Muscle layer of colon (tissue), 2 donors: ENCODE results near the gene MAEA.

Experiments
- H3K27ac ChIP-seq: one replicate; pipeline ENCODE4 v1.7.0; 2013; ENCODE audit warnings: low read depth, mild to moderate bottlenecking, low read length, moderate library complexity
- H3K27me3 ChIP-seq, 2 donors: one replicate each; pipeline ENCODE4 v1.7.0; 2013; ENCODE audit warnings: low read length in 2 of 2, mild to moderate bottlenecking in 2 of 2; ENCODE audit not compliant: insufficient read depth in 2 of 2, control insufficient read depth in 1 of 2
- H3K36me3 ChIP-seq: one replicate; pipeline ENCODE4 v1.7.0; 2013; ENCODE audit warnings: mild to moderate bottlenecking, low read length; ENCODE audit not compliant: insufficient read depth
- H3K4me1 ChIP-seq: one replicate; pipeline ENCODE4 v1.7.0; 2013; ENCODE audit warnings: mild to moderate bottlenecking, low read length; ENCODE audit not compliant: insufficient read depth
- H3K4me3 ChIP-seq, 2 donors: one replicate each; pipeline ENCODE4 v1.7.0; 2013; ENCODE audit warnings: low read length in 2 of 2, low read depth in 1 of 2, mild to moderate bottlenecking in 1 of 2, moderate library complexity in 1 of 2
- H3K9ac ChIP-seq: one replicate; pipeline ENCODE4 v1.7.0; 2013; ENCODE audit warnings: low read length
- H3K9me3 ChIP-seq: one replicate; pipeline ENCODE4 v1.7.0; 2013; ENCODE audit warnings: mild to moderate bottlenecking, low read length
- donor health status: abdominal sarcoma.
- donor health status: Adenocarcinoma of cecum.

The MAEA gene

GRCh38 chr4:1266881-1267763 lies 22.6 kb upstream of the MAEA start:
- Histone ChIP-seq H3K9ac (no peak overlapping the region), H3K36me3 (no peaks in the 10 kb centered on the region), H3K9me3 (no peaks in the 10 kb centered on the region), H3K27ac (no peak overlapping the region), H3K4me3 (no peak overlapping the region), H3K4me1 (no peaks in the 10 kb centered on the region), H3K27me3 (no peaks in the 10 kb centered on the region)

GRCh38 chr4:1269209-1269608 lies 20.5 kb upstream of the MAEA start:
- Histone ChIP-seq H3K9ac (no peak overlapping the region), H3K27ac (no peak overlapping the region), H3K36me3 (no peaks in the 10 kb centered on the region), H3K4me1 (no peaks in the 10 kb centered on the region), H3K9me3 (no peaks in the 10 kb centered on the region), H3K27me3 (no peaks in the 10 kb centered on the region), H3K4me3 (no peak overlapping the region)

GRCh38 chr4:1271686-1272085 lies 18.0 kb upstream of the MAEA start:
- Histone ChIP-seq H3K9me3 (no peaks in the 10 kb centered on the region), H3K4me1 (no peaks in the 10 kb centered on the region), H3K4me3 (no peak overlapping the region), H3K36me3 (no peaks in the 10 kb centered on the region), H3K27me3 (no peaks in the 10 kb centered on the region), H3K9ac (no peak overlapping the region), H3K27ac (no peak overlapping the region)

- H3K9ac ChIP-seq: no peak overlapping the region
- no peak overlapping the region for H3K27ac ChIP-seq
These were observed 14.8 kb upstream of the MAEA start for GRCh38 chr4:1274871-1275270.

GRCh38 chr4:1276984-1277383 lies 12.7 kb upstream of the MAEA start:
- H3K27ac ChIP-seq: no peak overlapping the region
- no peaks in the 10 kb centered on the region for H3K4me1 ChIP-seq
- H3K9me3 ChIP-seq: no peaks in the 10 kb centered on the region
- no peak overlapping the region for H3K9ac ChIP-seq
- H3K27me3 ChIP-seq: no peaks in the 10 kb centered on the region
- no peak overlapping the region for H3K4me3 ChIP-seq
- no peaks in the 10 kb centered on the region for H3K36me3 ChIP-seq

More at GRCh38 chr4:1274871-1275270, 14.8 kb upstream of the MAEA start:
- Histone ChIP-seq H3K4me3 (no peak overlapping the region), H3K36me3 (no peaks in the 10 kb centered on the region), H3K27me3 (no peaks in the 10 kb centered on the region), H3K4me1 (no peaks in the 10 kb centered on the region), H3K9me3 (no peaks in the 10 kb centered on the region)

- Histone ChIP-seq H3K4me1 (no peaks in the 10 kb centered on the region), H3K9ac (no peak overlapping the region), H3K36me3 (no peaks in the 10 kb centered on the region), H3K9me3 (no peaks in the 10 kb centered on the region), H3K4me3 (no peak overlapping the region), H3K27me3 (no peaks in the 10 kb centered on the region), H3K27ac (no peak overlapping the region)
These were observed 11.7 kb upstream of the MAEA start for GRCh38 chr4:1277667-1278665.

GRCh38 chr4:1279253-1279652 lies 10.4 kb upstream of the MAEA start:
- Histone ChIP-seq H3K27me3 (no peaks in the 10 kb centered on the region), H3K4me1 (no peaks in the 10 kb centered on the region), H3K9me3 (no peaks in the 10 kb centered on the region), H3K9ac (no peak overlapping the region), H3K4me3 (no peak overlapping the region), H3K27ac (no peak overlapping the region), H3K36me3 (no peaks in the 10 kb centered on the region)

- no peaks in the 10 kb centered on the region for H3K4me1 ChIP-seq
- H3K4me3 ChIP-seq: no peak overlapping the region
- no peak overlapping the region for H3K9ac ChIP-seq
- H3K27me3 ChIP-seq: no peaks in the 10 kb centered on the region
- H3K27ac ChIP-seq: no peak overlapping the region
- H3K9me3 ChIP-seq: no peaks in the 10 kb centered on the region
- no peaks in the 10 kb centered on the region for H3K36me3 ChIP-seq
These were observed 6.0 kb upstream of the MAEA start for GRCh38 chr4:1283711-1284110.

- no peaks in the 10 kb centered on the region for H3K9me3 ChIP-seq
- no peaks in the 10 kb centered on the region for H3K27me3 ChIP-seq
- H3K4me3 ChIP-seq: no peak overlapping the region
- H3K9ac ChIP-seq: no peak overlapping the region
- no peaks in the 10 kb centered on the region for H3K36me3 ChIP-seq
- H3K27ac ChIP-seq: no peak overlapping the region
- H3K4me1 ChIP-seq: no peaks in the 10 kb centered on the region
These were observed 4.4 kb upstream of the MAEA start for GRCh38 chr4:1285151-1285789.

- Histone ChIP-seq H3K27ac (no peak overlapping the region), H3K4me3 (no peak overlapping the region), H3K27me3 (no peaks in the 10 kb centered on the region), H3K9ac (no peak overlapping the region), H3K9me3 (no peaks in the 10 kb centered on the region), H3K36me3 (no peaks in the 10 kb centered on the region), H3K4me1 (peaks cover 4% of the 10 kb centered on the region)
These were observed 3.7 kb upstream of the MAEA start for GRCh38 chr4:1285790-1286553.
